ENCODE data around the gene RFT1.

- TF ChIP-seq CTCF (optimal IDR thresholded peaks at IDR 0.05 in 1 of 3, IDR thresholded peaks at IDR 0.05 in 1 of 3, conservative IDR thresholded peaks at IDR 0.05 in 1 of 3; ENCODE audit: extremely low read depth in 1 of 3, insufficient read depth in 2 of 3, low read length in 3 of 3): no peak
- TF ChIP-seq EZH2 (IDR thresholded peaks at IDR 0.05; ENCODE audit: low read length): no peak
These were observed 17.1 kb upstream of the RFT1 start for GRCh38 chr3:53147151-53147902.

Data from keratinocyte (primary cell).